HepG2 (cell line): ENCODE results near the gene DSCAM. TPM values are rescaled to one million over a fixed set of nuclear protein-coding genes. Genes with fewer than 3 reads are reported as not detected.

Experiments
- ATAC-seq: fragments of 200-7000 bp; cut with Tn5 transposase; 3 replicates; pipeline ENCODE4 v1.9.1; 2020; ENCODE audit warnings: mild to moderate bottlenecking, moderate library complexity
- BruUV-seq: library from RNA; stranded (reverse); fragments of 400-500 nt; replicated peaks from 2 replicates; lab custom pipeline; 2021; lab: Mats Ljungman, UMichigan
- CTCF ChIA-PET: fragments of 300-600 bp; formaldehyde crosslinking; extraction: SDS; loops from one replicate; lab custom pipeline; 2021; ENCODE audit warnings: low total read pairs, inconsistent platforms, low intra/inter-chr PET ratio; lab: Yijun Ruan, JAX
- POLR2A ChIA-PET: fragments of 350-600 bp; sonication (Branson Sonifier 250); formaldehyde crosslinking; loops from one replicate; lab custom pipeline; 2020; ENCODE audit warnings: antibody characterized with exemption, inconsistent platforms; lab: Yijun Ruan, JAX
- DNase-seq: peaks from one replicate; pipeline ENCODE4 v3.0.0-alpha.2; 2015; ENCODE audit warnings: low spot score
- FAIRE-seq: peaks from 3 replicates; lab custom pipeline; 2011; peaks lifted over from hg19 to GRCh38; lab: Jason Lieb, UNC
- H2AFZ ChIP-seq: one replicate; pipeline ENCODE4 v1.6.1; 2011; ENCODE audit warnings: low read length, inconsistent platforms
- H3K27ac ChIP-seq: fragments of 300-600 bp; 3 replicates; pipeline ENCODE4 v1.8.0; 2011; ENCODE audit warnings: mixed run types, mild to moderate bottlenecking, mixed read lengths, low read length, inconsistent platforms; ENCODE audit not compliant: insufficient read depth; ENCODE audit errors: extremely low read length
- H3K27me3 ChIP-seq, 2 experiments: fragments of 200-600 bp in 1 of 2; 2 replicates in 1 of 2; 3 replicates in 1 of 2; pipeline versions ENCODE4 v1.6.0 to v1.8.0; 2011; ENCODE audit warnings: low read length in 2 of 2, mild to moderate bottlenecking in 2 of 2, moderate library complexity in 2 of 2, inconsistent platforms in 1 of 2; ENCODE audit not compliant: insufficient read depth in 2 of 2, control insufficient read depth in 1 of 2
- H3K36me3 ChIP-seq, 2 experiments: fragments of 200-600 bp in 1 of 2; replicated peaks in 1 of 2; 2 replicates in 1 of 2; 3 replicates in 1 of 2; pipeline versions ENCODE4 v1.5.1 to v1.8.0; 2011; ENCODE audit warnings: low read length in 2 of 2, inconsistent platforms in 1 of 2; ENCODE audit not compliant: insufficient read depth in 2 of 2, control insufficient read depth in 1 of 2
- H3K4me1 ChIP-seq: 2 replicates; pipeline ENCODE4 v1.5.1; 2012; ENCODE audit warnings: low read length, inconsistent platforms; ENCODE audit not compliant: insufficient read depth
- H3K4me2 ChIP-seq: 2 replicates; pipeline ENCODE4 v1.6.0; 2011; ENCODE audit warnings: low read depth, low read length, inconsistent platforms
- H3K4me3 ChIP-seq, 3 experiments: fragments of 200-600 bp in 1 of 3; sonication (generic), shearing (Covaris generic) in 1 of 3; replicated peaks in 1 of 3; 2 replicates each; pipeline ENCODE4 v1.5.1; 2011 to 2016; ENCODE audit warnings: low read length in 3 of 3, inconsistent platforms in 2 of 3, low read depth in 2 of 3, mild to moderate bottlenecking in 2 of 3, control low read depth in 1 of 3, mixed read lengths in 1 of 3; ENCODE audit not compliant: insufficient read depth in 1 of 3
- H3K79me2 ChIP-seq: one replicate; pipeline ENCODE4 v1.6.1; 2011; ENCODE audit warnings: low read length, inconsistent platforms; ENCODE audit not compliant: insufficient read depth
- H3K9ac ChIP-seq: 2 replicates; pipeline ENCODE4 v1.6.0; 2011; ENCODE audit warnings: mild to moderate bottlenecking, low read depth, low read length, inconsistent platforms; ENCODE audit not compliant: insufficient read depth
- H3K9me3 ChIP-seq: 2 replicates; pipeline ENCODE4 v1.5.1; 2012; ENCODE audit warnings: mild to moderate bottlenecking, low read length
- H4K20me1 ChIP-seq: 2 replicates; pipeline ENCODE4 v1.6.0; 2011; ENCODE audit warnings: inconsistent platforms, mild to moderate bottlenecking, low read length, moderate library complexity; ENCODE audit not compliant: insufficient read depth
- ARNT2 ChIP-seq: sonication (generic); formaldehyde crosslinking; IDR thresholded peaks from 2 replicates; pipeline ENCODE4 v1.8.0; 2022; ENCODE audit warnings: mild to moderate bottlenecking, low read depth, missing genetic modification reagents, moderate library complexity
- ATF4 ChIP-seq, 2 experiments: fragments of 450-650 bp in 1 of 2; sonication (generic) in 1 of 2; formaldehyde crosslinking; IDR thresholded peaks; 2 replicates each; pipeline versions ENCODE4 v1.5.0 to v1.8.0; 2020 to 2022; ENCODE audit warnings: mild to moderate bottlenecking in 1 of 2, missing genetic modification reagents in 1 of 2
- BATF2 ChIP-seq: sonication (generic); formaldehyde crosslinking; IDR thresholded peaks from 2 replicates; pipeline ENCODE4 v1.8.0; 2022; ENCODE audit warnings: mild to moderate bottlenecking, missing genetic modification reagents, moderate library complexity
- EZH2 ChIP-seq: conservative IDR thresholded peaks from 2 replicates; pipeline ENCODE4 v1.6.1; 2012; ENCODE audit warnings: mild to moderate bottlenecking, low read depth, low read length, moderate library complexity
- MED1 ChIP-seq: sonication (generic); formaldehyde crosslinking; IDR thresholded peaks from 2 replicates; pipeline ENCODE4 v1.4.0; 2020; ENCODE audit warnings: missing genetic modification reagents
- PHB2 ChIP-seq: fragments of 450-650 bp; IDR thresholded peaks from 2 replicates; pipeline ENCODE4 v1.6.1; 2018; ENCODE audit not compliant: partially characterized antibody
- PLRG1 ChIP-seq: fragments of 450-650 bp; conservative IDR thresholded peaks from 2 replicates; pipeline ENCODE4 v1.6.1; 2016
- SETDB1 ChIP-seq: sonication (generic); formaldehyde crosslinking; IDR thresholded peaks from 2 replicates; pipeline ENCODE4 v1.5.1; 2020; ENCODE audit warnings: missing genetic modification reagents, mild to moderate bottlenecking, borderline replicate concordance
- ZBTB46 ChIP-seq: sonication (generic); formaldehyde crosslinking; IDR thresholded peaks from 2 replicates; pipeline ENCODE4 v1.4.0; 2020; ENCODE audit warnings: mild to moderate bottlenecking, missing genetic modification reagents, borderline replicate concordance
- ZMYM2 ChIP-seq: sonication (generic); formaldehyde crosslinking; IDR thresholded peaks from 2 replicates; pipeline ENCODE4 v1.8.0; 2022; ENCODE audit warnings: mild to moderate bottlenecking, missing genetic modification reagents
- ZNF264 ChIP-seq: sonication (generic); formaldehyde crosslinking; IDR thresholded peaks from 2 replicates; pipeline ENCODE4 v1.4.0; 2020; ENCODE audit warnings: missing genetic modification reagents
- ZNF407 ChIP-seq: sonication (generic); formaldehyde crosslinking; IDR thresholded peaks from one replicate; pipeline ENCODE4 v1.5.1; 2020; ENCODE audit warnings: mild to moderate bottlenecking, missing genetic modification reagents; ENCODE audit errors: not compliant biosample characterization
- WGBS: methylation state at CpG from one replicate; pipeline ENCODE4 v1.1.6; 2017; ENCODE audit warnings: low lambda C conversion rate; 5-methylcytosine and 5-hydroxymethylcytosine counted together
- in situ Hi-C: cut with HindIII; loops from 2 replicates; pipeline ENCODE4 v1.10.0; 2017; ENCODE audit warnings: low pct_unique_long_range_greater_than_20kb; ENCODE audit not compliant: extremely low pct_ligation_motif_present
- intact Hi-C: fragments of 100-400 bp; cut with micrococcal nuclease; formaldehyde crosslinking; loops from one replicate; pipeline ENCODE4 v1.10.0; 2022; ENCODE audit not compliant: unreplicated experiment
- polyA plus RNA-seq, 8 experiments: library from polyadenylated mRNA; depleted of rRNA in 3 of 8; stranded (reverse) in 7 of 8; unstranded in 1 of 8; fragments of >200 nt; fragmentation: Illumina TruSeq in 4 of 8; extraction: Trizol in 4 of 8; gene quantifications; 2 replicates each; pipeline versions ENCODE4 v1.2.1 to v1.2.3, GENCODE V29; 2011 to 2016; ENCODE audit warnings: low read depth in 4 of 8, missing spikeins in 1 of 8, mixed read lengths in 1 of 8; ENCODE audit not compliant: insufficient read depth in 1 of 8
- total RNA-seq, 5 experiments: library from RNA; depleted of rRNA; stranded (reverse); fragments of >200 nt; fragmentation: Illumina TruSeq; extraction: Trizol; gene quantifications; 2 replicates each; pipeline ENCODE4 v1.2.3, GENCODE V29; 2016; ENCODE audit warnings: low read depth in 1 of 5

Gene DSCAM
- total and polyA plus RNA-seq, 2 of the 13 experiments (the other 11 are each of a cell fraction or from before 2014, with no cell fraction given), result not detected

- TF ChIP-seq EZH2 (no peak), ZNF264 (CRISPR knock-in tag) (no peak), MED1 (CRISPR knock-in tag) (no peak), BATF2 (CRISPR knock-in tag) (no peak), PHB2 (no peak), ZBTB46 (CRISPR knock-in tag) (no peak)
Observed at GRCh38 chr21:40547906-40548513, 298.9 kb downstream of the DSCAM start (continued).

- no peak for ATAC-seq
- no peak for TF ChIP-seq PLRG1
- no peak for TF ChIP-seq ATF4 (CRISPR knock-in tag; IDR thresholded peaks at IDR 0.05)
- no peak for TF ChIP-seq ZMYM2 (CRISPR knock-in tag)
- TF ChIP-seq ARNT2 (CRISPR knock-in tag), result no peak
- no peak for TF ChIP-seq SETDB1 (CRISPR knock-in tag)
- no peak for TF ChIP-seq ZNF407 (CRISPR knock-in tag)
Observed at GRCh38 chr21:40546647-40547046, 300.3 kb downstream of the DSCAM start.

More at GRCh38 chr21:40546647-40547046, 300.3 kb downstream of the DSCAM start:
- intact Hi-C loops, result no loop called here
- ChIA-PET CTCF (no interaction called here), POLR2A (no interaction called here)
- Histone ChIP-seq H2AFZ (no peak overlapping the region), H3K9ac (no peak overlapping the region), H3K4me2 (no peak overlapping the region), H3K27me3 (no peaks in the 10 kb centered on the region), H3K4me1 (no peaks in the 10 kb centered on the region), H3K4me3 (no peak overlapping the region), H3K9me3 (peaks cover 96% of the 10 kb centered on the region), H4K20me1 (no peaks in the 10 kb centered on the region), H3K36me3 (no peaks in the 10 kb centered on the region), H3K27ac (no peak overlapping the region), H3K79me2 (no peaks in the 10 kb centered on the region)
- DNase-seq (no peak), FAIRE-seq (no peak)
- no TSS peak for BruUV-seq
- in situ Hi-C loops, result no loop called here
- 8% methylated on average over 2 of the region's 2 CpGs for WGBS
